ENCODE results near the gene SDF4. TPM values are rescaled to one million over a fixed set of nuclear protein-coding genes. Genes with fewer than 3 reads are reported as not detected.
A peak's percentile ranks its signal among the peaks of the same experiment; 100 is the strongest.

Gene SDF4
- total and polyA plus RNA-seq, 8 donors = 50.3 to 404 (median 63.6) TPM

DNA sequence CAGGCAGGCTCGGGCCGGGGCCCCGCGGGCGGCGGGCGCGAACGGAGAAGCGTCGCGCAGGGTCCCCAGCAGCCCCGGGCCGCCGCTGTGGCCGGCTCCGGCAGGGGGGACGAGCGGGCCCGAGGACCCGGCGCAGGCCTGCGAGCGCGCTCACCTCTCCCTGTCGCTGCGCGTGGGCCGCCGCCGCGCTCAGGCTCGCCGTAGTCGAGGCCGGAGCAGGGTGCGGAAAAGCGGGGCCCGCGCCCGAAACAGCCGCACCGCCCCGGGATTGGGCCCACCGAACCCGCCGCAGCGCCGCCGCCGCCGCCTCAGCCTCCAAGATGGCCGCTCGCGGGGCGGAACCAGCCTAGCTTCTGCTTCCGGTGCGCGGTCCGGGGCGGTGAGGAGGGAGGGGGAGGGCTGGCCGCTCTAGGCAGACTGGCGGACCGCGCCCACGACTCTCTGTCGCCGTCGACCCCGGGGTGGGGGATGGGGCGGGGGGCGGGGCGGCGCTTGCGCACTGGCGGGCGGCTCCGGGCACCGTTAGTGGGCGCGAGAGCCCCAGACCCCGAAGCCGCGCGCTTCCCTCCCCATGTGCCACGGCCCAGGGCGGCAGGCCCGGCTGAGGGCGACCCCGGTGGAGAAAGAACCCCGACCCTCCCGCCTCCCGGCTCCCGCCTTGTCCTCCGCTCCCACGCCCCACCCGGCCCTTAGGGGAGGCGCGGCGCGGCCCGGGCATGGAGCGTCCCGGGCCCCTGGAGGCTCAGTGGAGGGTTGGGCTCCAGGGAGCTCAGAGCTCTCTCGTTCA, 41.9 kb upstream of the SDF4 start, which contains the start of gene UBE2J2:
UBE2J2 (minus strand) TSS at position 343 of the 787 bp plus-strand sequence. CDS start 5,862 bp downstream, outside the sequence.
- WGBS, 5 donors = 0 to 1% (median 0%) methylated on average over 18 to 105 of the region's 105 CpGs
- intact Hi-C loops (cut with DNase I; ENCODE audit: low total_unique reads) = no loop called here

DNA sequence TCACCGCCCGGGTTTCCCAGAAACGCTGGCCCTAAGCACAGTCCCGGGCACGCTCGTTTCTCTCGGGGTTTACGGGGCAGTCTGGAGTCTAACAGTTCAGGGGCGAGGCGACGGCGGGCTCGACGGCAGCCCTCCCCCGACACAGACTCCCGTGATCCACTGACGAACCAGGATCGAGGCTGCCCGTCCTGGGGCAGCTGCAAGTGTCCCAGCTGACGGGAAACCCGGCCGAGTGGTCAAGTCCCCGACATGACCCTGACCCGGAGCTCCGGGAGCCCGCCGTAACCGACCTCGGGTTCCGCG, 41.4 kb upstream of the SDF4 start:
- Histone ChIP-seq H3K4me1 (peaks cover 33 to 57% (median 45%) of the 10 kb centered on the region in 4 donors), H3K27ac (peak overlapping the region; percentile 85 to 97 (median 89)), H3K4me3 (peak overlapping the region; percentile 95 to 98 (median 96)), H3K36me3 (peaks cover 0 to 19% (median 14%) of the 10 kb centered on the region in 4 donors), H3K9me3 (no peaks in the 10 kb centered on the region), H3K27me3 (no peaks in the 10 kb centered on the region)
- TF ChIP-seq EP300 (IDR thresholded peaks at IDR 0.05) (no peak), POLR2A (IDR thresholded peaks at IDR 0.05) (no peak), POLR2AphosphoS5 (IDR thresholded peaks at IDR 0.05) (no peak)
- TF ChIP-seq, protein P1, sequence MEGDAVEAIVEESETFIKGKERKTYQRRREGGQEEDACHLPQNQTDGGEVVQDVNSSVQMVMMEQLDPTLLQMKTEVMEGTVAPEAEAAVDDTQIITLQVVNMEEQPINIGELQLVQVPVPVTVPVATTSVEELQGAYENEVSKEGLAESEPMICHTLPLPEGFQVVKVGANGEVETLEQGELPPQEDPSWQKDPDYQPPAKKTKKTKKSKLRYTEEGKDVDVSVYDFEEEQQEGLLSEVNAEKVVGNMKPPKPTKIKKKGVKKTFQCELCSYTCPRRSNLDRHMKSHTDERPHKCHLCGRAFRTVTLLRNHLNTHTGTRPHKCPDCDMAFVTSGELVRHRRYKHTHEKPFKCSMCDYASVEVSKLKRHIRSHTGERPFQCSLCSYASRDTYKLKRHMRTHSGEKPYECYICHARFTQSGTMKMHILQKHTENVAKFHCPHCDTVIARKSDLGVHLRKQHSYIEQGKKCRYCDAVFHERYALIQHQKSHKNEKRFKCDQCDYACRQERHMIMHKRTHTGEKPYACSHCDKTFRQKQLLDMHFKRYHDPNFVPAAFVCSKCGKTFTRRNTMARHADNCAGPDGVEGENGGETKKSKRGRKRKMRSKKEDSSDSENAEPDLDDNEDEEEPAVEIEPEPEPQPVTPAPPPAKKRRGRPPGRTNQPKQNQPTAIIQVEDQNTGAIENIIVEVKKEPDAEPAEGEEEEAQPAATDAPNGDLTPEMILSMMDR (IDR thresholded peaks at IDR 0.05) = no peak
- intact Hi-C loops (cut with DNase I; ENCODE audit: low total_unique reads) = no loop called here
- no peak for DNase-seq
- WGBS, 5 donors = 0 to 1% (median 1%) methylated on average over 7 to 31 of the region's 31 CpGs; no CpG with 5 or more reads in 1 of the 5 donors

More for the DNA sequence above, 41.9 kb upstream of the SDF4 start, which contains the start of gene UBE2J2:
- Histone ChIP-seq H3K4me3 (peak within 1 kb of the TSS; percentile 95 to 98 (median 96)), H3K9me3 (no peaks in the 10 kb centered on the region), H3K4me1 (peaks cover 33 to 57% (median 45%) of the 10 kb centered on the region in 4 donors), H3K27ac (peak within 1 kb of the TSS; percentile 85 to 97 (median 89)), H3K27me3 (no peaks in the 10 kb centered on the region), H3K36me3 (peaks cover 0 to 14% (median 9%) of the 10 kb centered on the region in 4 donors)
- peak; percentile 60 to 90 (median 76) for TF ChIP-seq POLR2AphosphoS5 (IDR thresholded peaks at IDR 0.05)
- TF ChIP-seq, protein P1 (IDR thresholded peaks at IDR 0.05) = no peak
- peak; percentile 95 to 98 for DNase-seq

DNA sequence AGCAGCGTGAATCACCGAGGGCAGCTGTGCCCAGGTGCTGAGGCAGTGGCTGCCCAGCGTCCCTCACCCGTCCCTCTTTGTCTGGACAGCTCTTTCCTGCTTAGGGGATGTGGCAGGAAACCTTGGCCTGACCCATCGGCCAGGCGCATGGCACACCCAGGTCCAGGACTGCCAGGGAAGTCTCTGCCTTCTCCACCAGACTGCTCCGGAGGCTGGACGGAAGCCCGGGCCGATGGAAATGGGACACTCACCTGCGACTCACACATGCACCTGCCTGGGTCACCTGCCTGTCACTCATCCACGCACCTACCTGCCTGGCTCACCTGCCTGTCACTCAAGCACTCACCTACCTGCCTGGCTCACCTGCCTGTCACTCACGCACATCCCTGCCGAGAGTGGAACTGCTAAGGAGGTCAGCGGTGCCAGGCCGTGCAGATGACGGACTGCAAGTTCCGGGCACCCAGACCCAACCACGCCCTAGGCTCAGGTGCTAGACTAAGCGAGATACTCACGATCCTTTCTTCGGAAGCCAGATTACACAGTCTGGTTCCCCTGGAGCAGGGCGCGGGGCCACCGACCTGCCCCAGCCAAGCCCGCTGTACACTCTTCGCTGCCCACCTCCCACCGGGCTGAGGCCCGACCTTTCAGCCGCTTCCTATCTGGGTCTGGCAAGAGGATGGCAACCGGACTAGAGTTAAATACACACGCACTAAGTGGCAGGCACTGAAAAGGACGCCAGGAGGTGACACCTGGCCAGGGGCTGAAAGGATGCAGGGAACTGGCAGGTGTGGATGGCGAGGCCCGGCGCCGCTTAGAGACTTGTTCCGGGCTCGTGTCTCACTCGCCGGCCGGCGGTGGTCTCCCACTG, 40.8 kb upstream of the SDF4 start:
- Histone ChIP-seq H3K36me3 (peaks cover 2 to 25% (median 20%) of the 10 kb centered on the region in 4 donors), H3K4me3 (peak overlapping the region; percentile 95 to 98 (median 96)), H3K9me3 (no peaks in the 10 kb centered on the region), H3K27ac (peak overlapping the region; percentile 85 to 97 (median 89)), H3K4me1 (peaks cover 33 to 57% (median 45%) of the 10 kb centered on the region in 4 donors), H3K27me3 (no peaks in the 10 kb centered on the region)
- DNase-seq = peak; percentile 67 to 78
- intact Hi-C loops (cut with DNase I; ENCODE audit: low total_unique reads) = no loop called here
- TF ChIP-seq, protein P1 (IDR thresholded peaks at IDR 0.05) = no peak
- TF ChIP-seq POLR2AphosphoS5 (IDR thresholded peaks at IDR 0.05) = peak in 2 of 3 donors; percentile 38 to 80
- 15 to 23% (median 16%) methylated on average over 23 to 43 of the region's 43 CpGs for WGBS, 5 donors

DNA sequence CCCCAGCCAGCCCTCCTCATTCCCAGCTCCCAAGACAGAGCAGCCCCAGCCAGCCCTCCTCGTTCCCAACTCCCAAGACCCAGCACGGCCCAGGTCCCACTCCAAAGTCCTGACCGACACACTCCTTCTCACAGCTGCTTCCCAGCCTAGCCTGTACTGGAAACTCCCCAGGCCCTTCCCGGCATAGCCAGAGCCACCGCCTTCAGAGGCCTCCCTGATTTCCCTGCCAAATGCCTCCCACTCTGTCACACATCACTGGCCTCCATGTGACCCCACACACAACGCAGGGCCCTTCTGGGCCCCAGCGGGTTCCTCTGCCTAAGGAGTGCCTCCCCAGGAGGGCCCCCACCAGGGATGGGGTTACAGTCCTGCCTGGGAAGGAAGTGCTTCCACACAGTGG, 39.0 kb upstream of the SDF4 start:
- WGBS, 5 donors = 62 to 86% (median 77%) methylated on average over 7 of the region's 7 CpGs
- peak overlapping the region in 1 of 4 donors; percentile 26 for H3K4me3 ChIP-seq
- H3K27ac ChIP-seq = no peak overlapping the region
- intact Hi-C loops (cut with DNase I; ENCODE audit: low total_unique reads) = no loop called here
- H3K9me3 ChIP-seq = no peaks in the 10 kb centered on the region
- H3K27me3 ChIP-seq = no peaks in the 10 kb centered on the region
- H3K4me1 ChIP-seq = peaks cover 33 to 57% (median 45%) of the 10 kb centered on the region in 4 donors
- no peak for DNase-seq
- H3K36me3 ChIP-seq = peaks cover 11 to 43% (median 38%) of the 10 kb centered on the region in 4 donors
- TF ChIP-seq, protein P1 (IDR thresholded peaks at IDR 0.05) = no peak
- TF ChIP-seq POLR2A (IDR thresholded peaks at IDR 0.05) (no peak), POLR2AphosphoS5 (IDR thresholded peaks at IDR 0.05) (no peak), EP300 (IDR thresholded peaks at IDR 0.05) (no peak)

Measured in stomach (tissue), 9 donors.